A549 treated with Hydrocortisone at 1 μM for 4 hours (cell line): ENCODE results near the gene CXCL1. TPM values are rescaled to one million over a fixed set of nuclear protein-coding genes. Genes with fewer than 3 reads are reported as not detected.

Experiments used
- total RNA-seq: library from RNA; stranded (reverse); fragments of 200-300 nt; extraction: Qiagen RNA extraction; gene quantifications from 5 replicates; pipeline ENCODE4 v1.2.3, GENCODE V29; 2022

The CXCL1 gene
- total RNA-seq, result 6.0 to 7.6 TPM (median 6.6 TPM) in 5 replicates

DNA sequence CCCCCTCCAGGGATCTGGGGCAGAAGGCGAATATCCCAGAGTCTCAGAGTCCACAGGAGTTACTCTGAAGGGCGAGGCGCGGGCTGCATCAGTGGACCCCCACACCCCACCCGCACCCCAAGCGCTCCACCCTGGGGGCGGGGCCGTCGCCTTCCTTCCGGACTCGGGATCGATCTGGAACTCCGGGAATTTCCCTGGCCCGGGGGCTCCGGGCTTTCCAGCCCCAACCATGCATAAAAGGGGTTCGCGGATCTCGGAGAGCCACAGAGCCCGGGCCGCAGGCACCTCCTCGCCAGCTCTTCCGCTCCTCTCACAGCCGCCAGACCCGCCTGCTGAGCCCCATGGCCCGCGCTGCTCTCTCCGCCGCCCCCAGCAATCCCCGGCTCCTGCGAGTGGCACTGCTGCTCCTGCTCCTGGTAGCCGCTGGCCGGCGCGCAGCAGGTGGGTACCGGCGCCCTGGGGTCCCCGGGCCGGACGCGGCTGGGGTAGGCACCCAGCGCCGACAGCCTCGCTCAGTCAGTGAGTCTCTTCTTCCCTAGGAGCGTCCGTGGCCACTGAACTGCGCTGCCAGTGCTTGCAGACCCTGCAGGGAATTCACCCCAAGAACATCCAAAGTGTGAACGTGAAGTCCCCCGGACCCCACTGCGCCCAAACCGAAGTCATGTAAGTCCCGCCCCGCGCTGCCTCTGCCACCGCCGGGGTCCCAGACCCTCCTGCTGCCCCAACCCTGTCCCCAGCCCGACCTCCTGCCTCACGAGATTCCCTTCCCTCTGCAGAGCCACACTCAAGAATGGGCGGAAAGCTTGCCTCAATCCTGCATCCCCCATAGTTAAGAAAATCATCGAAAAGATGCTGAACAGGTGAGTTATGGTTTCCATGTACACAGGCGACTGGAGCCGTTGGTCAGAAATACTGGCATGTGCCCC is at the start of gene CXCL1:
TSS of gene CXCL1 (plus strand) at position 264 of the 926 bp plus-strand sequence. CDS start at position 342, 78 bp downstream.

DNA sequence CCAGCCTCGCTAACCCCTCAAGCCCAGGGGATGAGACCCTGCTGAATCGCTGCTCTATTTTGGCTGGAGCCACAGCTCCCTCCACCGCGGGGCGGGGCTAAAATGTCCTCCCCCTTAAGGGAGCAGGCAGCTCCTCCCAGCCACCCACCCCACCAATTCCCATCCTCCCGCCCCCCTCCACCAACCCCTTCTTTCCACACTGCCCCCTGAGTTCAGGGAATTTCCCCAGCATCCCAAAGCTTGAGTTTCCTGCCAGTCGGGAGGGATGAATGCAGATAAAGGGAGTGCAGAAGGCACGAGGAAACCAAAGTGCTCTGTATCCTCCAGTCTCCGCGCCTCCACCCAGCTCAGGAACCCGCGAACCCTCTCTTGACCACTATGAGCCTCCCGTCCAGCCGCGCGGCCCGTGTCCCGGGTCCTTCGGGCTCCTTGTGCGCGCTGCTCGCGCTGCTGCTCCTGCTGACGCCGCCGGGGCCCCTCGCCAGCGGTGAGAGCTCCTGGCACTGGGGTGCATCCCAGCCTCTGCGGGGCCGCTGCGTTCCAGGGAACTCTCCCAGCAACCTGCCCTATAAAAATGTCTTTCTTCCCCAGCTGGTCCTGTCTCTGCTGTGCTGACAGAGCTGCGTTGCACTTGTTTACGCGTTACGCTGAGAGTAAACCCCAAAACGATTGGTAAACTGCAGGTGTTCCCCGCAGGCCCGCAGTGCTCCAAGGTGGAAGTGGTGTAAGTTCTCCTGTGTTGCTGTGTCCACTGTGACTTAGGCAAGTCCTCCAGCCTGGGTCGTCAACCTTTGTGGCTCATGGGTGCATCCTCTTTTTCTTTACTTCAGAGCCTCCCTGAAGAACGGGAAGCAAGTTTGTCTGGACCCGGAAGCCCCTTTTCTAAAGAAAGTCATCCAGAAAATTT is 32.6 kb upstream of the CXCL1 start, which contains the start of gene CXCL6:
TSS of gene CXCL6 (plus strand) at position 306 of the 907 bp plus-strand sequence. CDS start at position 379, 73 bp downstream.

DNA sequence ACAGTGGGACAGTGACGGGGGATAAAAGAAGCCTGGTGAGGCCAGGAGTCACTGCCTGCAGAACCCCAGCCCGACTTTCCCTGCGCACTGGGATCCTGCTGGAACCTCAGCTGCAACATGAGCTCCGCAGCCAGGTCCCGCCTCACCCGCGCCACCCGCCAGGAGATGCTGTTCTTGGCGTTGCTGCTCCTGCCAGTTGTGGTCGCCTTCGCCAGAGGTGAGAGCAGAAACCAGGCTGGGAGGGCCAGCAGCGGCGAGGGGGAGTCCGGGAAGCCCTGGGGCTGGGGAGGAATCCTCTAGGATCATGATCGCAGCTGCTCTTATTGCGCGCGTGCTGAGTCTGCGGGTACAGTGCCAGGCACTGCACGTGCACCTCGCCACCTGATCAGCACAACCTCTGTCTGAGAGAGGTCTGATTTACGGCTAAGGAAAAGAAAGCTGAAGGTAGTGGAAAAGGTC is 15.9 kb upstream of the CXCL1 start, which contains the start of gene PF4V1:
TSS of gene PF4V1 (plus strand) at position 51 of the 459 bp plus-strand sequence. CDS start at position 118, 67 bp downstream.

Other genes with a start within 250 kb of the CXCL1 start
- gene RASSF6, start 249.0 kb upstream of the CXCL1 start, total RNA-seq, result 0.75 to 1.0 TPM (median 0.85 TPM) in 5 replicates
- 5.3 to 10.4 TPM (median 9.5 TPM) in 5 replicates for gene CXCL8, start 128.8 kb upstream of the CXCL1 start, total RNA-seq
- not detected in 5 replicates for gene CXCL6, start 32.7 kb upstream of the CXCL1 start, total RNA-seq
- gene PF4V1, start 16.1 kb upstream of the CXCL1 start, total RNA-seq, result not detected in 5 replicates
- 0.23 to 1.2 TPM (median 0.92 TPM) in 5 replicates for gene PF4, start 112.6 kb downstream of the CXCL1 start, total RNA-seq
- gene PPBP, start 118.8 kb downstream of the CXCL1 start, total RNA-seq, result 0.17 TPM in 1 of 5 replicates, not detected in the others
- 27.5 to 37.7 TPM (median 31.5 TPM) in 5 replicates for gene CXCL5, start 129.3 kb downstream of the CXCL1 start, total RNA-seq
- 2.6 to 4.0 TPM (median 3.8 TPM) in 5 replicates for gene CXCL3, start 169.3 kb downstream of the CXCL1 start, total RNA-seq
- 9.2 to 14.6 TPM (median 11.2 TPM) in 5 replicates for gene CXCL2, start 229.8 kb downstream of the CXCL1 start, total RNA-seq